ENCODE measurements around the gene KCNMA1. TPM values are rescaled to one million over a fixed set of nuclear protein-coding genes. Genes with fewer than 3 reads are reported as not detected.

Gene KCNMA1
- total RNA-seq, 1 experiment from 2014 or later, result 0.70 TPM

DNA sequence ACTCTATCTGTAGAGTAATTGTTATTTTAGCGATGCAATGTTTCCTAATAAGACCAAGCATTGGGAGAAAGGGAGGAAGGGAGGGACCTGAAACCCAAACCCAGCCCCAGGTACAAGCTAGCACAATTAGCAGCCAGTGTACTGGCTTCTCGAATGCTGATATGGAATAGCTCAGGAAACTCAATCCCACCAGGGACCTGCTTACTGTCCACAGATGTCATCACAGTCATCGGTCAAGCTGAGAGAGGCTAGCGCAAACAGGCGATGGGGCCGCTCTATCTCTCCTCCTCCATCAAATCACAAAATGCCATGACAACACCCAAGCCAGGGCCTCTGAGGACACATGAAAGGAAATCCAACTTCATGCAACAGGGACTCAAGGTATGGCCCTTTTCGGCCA, 192.1 kb downstream of the KCNMA1 start:
- H3K9me3 ChIP-seq (ENCODE audit: insufficient read depth, low read depth), result no peaks in the 10 kb centered on the region
- no peaks in the 10 kb centered on the region for H3K36me3 ChIP-seq (ENCODE audit: low read depth)
- TF ChIP-seq EZH2 (IDR thresholded peaks at IDR 0.05; ENCODE audit: low read depth), result no peak
- TF ChIP-seq, protein P1, sequence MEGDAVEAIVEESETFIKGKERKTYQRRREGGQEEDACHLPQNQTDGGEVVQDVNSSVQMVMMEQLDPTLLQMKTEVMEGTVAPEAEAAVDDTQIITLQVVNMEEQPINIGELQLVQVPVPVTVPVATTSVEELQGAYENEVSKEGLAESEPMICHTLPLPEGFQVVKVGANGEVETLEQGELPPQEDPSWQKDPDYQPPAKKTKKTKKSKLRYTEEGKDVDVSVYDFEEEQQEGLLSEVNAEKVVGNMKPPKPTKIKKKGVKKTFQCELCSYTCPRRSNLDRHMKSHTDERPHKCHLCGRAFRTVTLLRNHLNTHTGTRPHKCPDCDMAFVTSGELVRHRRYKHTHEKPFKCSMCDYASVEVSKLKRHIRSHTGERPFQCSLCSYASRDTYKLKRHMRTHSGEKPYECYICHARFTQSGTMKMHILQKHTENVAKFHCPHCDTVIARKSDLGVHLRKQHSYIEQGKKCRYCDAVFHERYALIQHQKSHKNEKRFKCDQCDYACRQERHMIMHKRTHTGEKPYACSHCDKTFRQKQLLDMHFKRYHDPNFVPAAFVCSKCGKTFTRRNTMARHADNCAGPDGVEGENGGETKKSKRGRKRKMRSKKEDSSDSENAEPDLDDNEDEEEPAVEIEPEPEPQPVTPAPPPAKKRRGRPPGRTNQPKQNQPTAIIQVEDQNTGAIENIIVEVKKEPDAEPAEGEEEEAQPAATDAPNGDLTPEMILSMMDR (conservative IDR thresholded peaks at IDR 0.05), result no peak
- no TSS peak for BruUV-seq (replicated peaks)
- ChIA-PET POLR2A (ENCODE audit: unreplicated experiment) (interaction anchor here (0.7 kb wide), 1 partner anchor 316 kb away, joined by 3 read pairs; no protein-coding TSS in a partner anchor), CTCF (interaction anchor here (1.1 kb wide), 1 partner anchor 160 kb away, joined by 5 read pairs; no protein-coding TSS in a partner anchor)
- H3K4me2 ChIP-seq, result no peak overlapping the region
- H3K79me2 ChIP-seq (ENCODE audit: low read depth), result no peaks in the 10 kb centered on the region
- no peaks in the 10 kb centered on the region for H4K20me1 ChIP-seq (ENCODE audit: insufficient read depth)
- no peak overlapping the region for H2AFZ ChIP-seq
- DNase-seq, result no peak
- H3K9me2 ChIP-seq (ENCODE audit: insufficient read depth), result no peaks in the 10 kb centered on the region
- intact Hi-C loops (cut with micrococcal nuclease; ENCODE audit: unreplicated experiment), result no loop called here
- H3K4me1 ChIP-seq (replicated peaks; ENCODE audit: insufficient read depth), result no peaks in the 10 kb centered on the region
- H3K27ac ChIP-seq, result no peak overlapping the region
- no peaks in the 10 kb centered on the region for H3K27me3 ChIP-seq (ENCODE audit: insufficient read depth, low read depth)
- no peak overlapping the region for H3K4me3 ChIP-seq
- H3F3A ChIP-seq (ENCODE audit: insufficient read depth, low read depth), result no peaks in the 10 kb centered on the region

DNA sequence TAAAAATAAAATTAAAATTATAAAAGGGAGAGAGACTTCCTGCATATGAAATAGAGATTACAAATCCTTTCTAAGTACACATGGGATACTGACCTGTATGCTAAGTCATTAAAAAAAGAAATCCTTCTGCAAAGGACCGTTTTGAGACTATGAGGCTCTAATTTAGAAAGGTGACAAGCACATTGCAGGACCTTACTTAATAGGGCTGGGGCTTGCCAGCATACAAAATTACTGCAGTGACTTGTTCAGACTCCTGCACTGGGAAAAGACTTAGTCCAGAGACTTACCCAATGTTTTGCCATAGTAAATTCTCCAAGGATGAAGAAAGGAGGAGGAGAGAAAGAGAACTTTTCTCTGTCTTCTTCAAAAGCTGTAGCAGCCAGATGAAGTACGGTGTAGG, 193.6 kb downstream of the KCNMA1 start:
- ChIA-PET CTCF (no interaction called here), POLR2A (ENCODE audit: unreplicated experiment) (no interaction called here)
- no peak overlapping the region for H3K27ac ChIP-seq
- no peaks in the 10 kb centered on the region for H3K27me3 ChIP-seq (ENCODE audit: insufficient read depth, low read depth)
- H3K79me2 ChIP-seq (ENCODE audit: low read depth), result no peaks in the 10 kb centered on the region
- H2AFZ ChIP-seq, result no peak overlapping the region
- no TSS peak for BruUV-seq (replicated peaks)
- H3K9me3 ChIP-seq (ENCODE audit: insufficient read depth, low read depth), result no peaks in the 10 kb centered on the region
- TF ChIP-seq, protein P1 (conservative IDR thresholded peaks at IDR 0.05), result no peak
- no peak for TF ChIP-seq EZH2 (IDR thresholded peaks at IDR 0.05; ENCODE audit: low read depth)
- intact Hi-C loops (cut with micrococcal nuclease; ENCODE audit: unreplicated experiment), result no loop called here
- DNase-seq, result no peak
- no peaks in the 10 kb centered on the region for H4K20me1 ChIP-seq (ENCODE audit: insufficient read depth)
- H3F3A ChIP-seq (ENCODE audit: insufficient read depth, low read depth), result no peaks in the 10 kb centered on the region
- no peaks in the 10 kb centered on the region for H3K4me1 ChIP-seq (replicated peaks; ENCODE audit: insufficient read depth)
- H3K4me3 ChIP-seq, result no peak overlapping the region
- no peaks in the 10 kb centered on the region for H3K9me2 ChIP-seq (ENCODE audit: insufficient read depth)
- no peak overlapping the region for H3K4me2 ChIP-seq
- no peaks in the 10 kb centered on the region for H3K36me3 ChIP-seq (ENCODE audit: low read depth)

GRCh38 chr10:77442699-77443189, 194.9 kb downstream of the KCNMA1 start:
- no peak overlapping the region for H3K4me2 ChIP-seq
- no peak overlapping the region for H2AFZ ChIP-seq
- no peaks in the 10 kb centered on the region for H3K27me3 ChIP-seq (ENCODE audit: insufficient read depth, low read depth)
- no peaks in the 10 kb centered on the region for H4K20me1 ChIP-seq (ENCODE audit: insufficient read depth)
- no peak overlapping the region for H3K4me3 ChIP-seq
- POLR2A ChIA-PET (ENCODE audit: unreplicated experiment), result interaction anchor here (0.6 kb wide), 1 partner anchor 211 kb away, joined by 9 read pairs; no protein-coding TSS in a partner anchor
- H3K79me2 ChIP-seq (ENCODE audit: low read depth), result no peaks in the 10 kb centered on the region
- H3K27ac ChIP-seq, result no peak overlapping the region
- no peaks in the 10 kb centered on the region for H3K36me3 ChIP-seq (ENCODE audit: low read depth)
- no peaks in the 10 kb centered on the region for H3K9me3 ChIP-seq (ENCODE audit: insufficient read depth, low read depth)
- DNase-seq, result no peak
- no peaks in the 10 kb centered on the region for H3K4me1 ChIP-seq (replicated peaks; ENCODE audit: insufficient read depth)
- CTCF ChIA-PET, result no interaction called here
- H3F3A ChIP-seq (ENCODE audit: insufficient read depth, low read depth), result no peaks in the 10 kb centered on the region
- intact Hi-C loops (cut with micrococcal nuclease; ENCODE audit: unreplicated experiment), result no loop called here
- H3K9me2 ChIP-seq (ENCODE audit: insufficient read depth), result no peaks in the 10 kb centered on the region
- TF ChIP-seq, protein P1 (conservative IDR thresholded peaks at IDR 0.05), result no peak
- TF ChIP-seq EZH2 (IDR thresholded peaks at IDR 0.05; ENCODE audit: low read depth), result no peak
- no TSS peak for BruUV-seq (replicated peaks)

Data from PC-9 (cell line).